GM12872 (cell line): Measurements from ENCODE around the gene TMX1.

Experiments
- TF ChIP-seq, protein P1 (sequence below): IDR thresholded peaks from 3 replicates; pipeline ENCODE4 v1.5.1; 2011; ENCODE audit warnings: low read depth, mild to moderate bottlenecking, low read length, moderate library complexity; ENCODE audit not compliant: insufficient read depth

The TMX1 gene

DNA sequence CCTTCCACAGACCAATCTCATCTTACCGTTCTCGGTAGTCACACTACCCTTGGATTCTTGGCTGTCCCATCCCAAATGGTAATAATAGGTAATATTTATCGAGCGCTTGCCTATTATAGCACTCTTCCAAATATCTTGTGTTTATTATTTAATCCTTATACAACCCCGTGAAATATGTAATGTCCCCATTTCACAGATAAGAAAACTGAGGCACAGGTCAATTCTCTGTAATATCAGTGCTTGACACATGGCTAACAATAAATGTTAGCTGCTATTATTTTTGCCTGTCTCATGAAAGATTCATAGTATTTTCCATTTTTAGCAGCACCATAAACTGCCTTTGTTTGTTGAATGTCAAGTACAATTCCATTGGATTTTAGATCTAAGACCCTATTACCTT, 4.5 kb downstream of the TMX1 start:
- TF ChIP-seq, protein P1, sequence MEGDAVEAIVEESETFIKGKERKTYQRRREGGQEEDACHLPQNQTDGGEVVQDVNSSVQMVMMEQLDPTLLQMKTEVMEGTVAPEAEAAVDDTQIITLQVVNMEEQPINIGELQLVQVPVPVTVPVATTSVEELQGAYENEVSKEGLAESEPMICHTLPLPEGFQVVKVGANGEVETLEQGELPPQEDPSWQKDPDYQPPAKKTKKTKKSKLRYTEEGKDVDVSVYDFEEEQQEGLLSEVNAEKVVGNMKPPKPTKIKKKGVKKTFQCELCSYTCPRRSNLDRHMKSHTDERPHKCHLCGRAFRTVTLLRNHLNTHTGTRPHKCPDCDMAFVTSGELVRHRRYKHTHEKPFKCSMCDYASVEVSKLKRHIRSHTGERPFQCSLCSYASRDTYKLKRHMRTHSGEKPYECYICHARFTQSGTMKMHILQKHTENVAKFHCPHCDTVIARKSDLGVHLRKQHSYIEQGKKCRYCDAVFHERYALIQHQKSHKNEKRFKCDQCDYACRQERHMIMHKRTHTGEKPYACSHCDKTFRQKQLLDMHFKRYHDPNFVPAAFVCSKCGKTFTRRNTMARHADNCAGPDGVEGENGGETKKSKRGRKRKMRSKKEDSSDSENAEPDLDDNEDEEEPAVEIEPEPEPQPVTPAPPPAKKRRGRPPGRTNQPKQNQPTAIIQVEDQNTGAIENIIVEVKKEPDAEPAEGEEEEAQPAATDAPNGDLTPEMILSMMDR: no peak

DNA sequence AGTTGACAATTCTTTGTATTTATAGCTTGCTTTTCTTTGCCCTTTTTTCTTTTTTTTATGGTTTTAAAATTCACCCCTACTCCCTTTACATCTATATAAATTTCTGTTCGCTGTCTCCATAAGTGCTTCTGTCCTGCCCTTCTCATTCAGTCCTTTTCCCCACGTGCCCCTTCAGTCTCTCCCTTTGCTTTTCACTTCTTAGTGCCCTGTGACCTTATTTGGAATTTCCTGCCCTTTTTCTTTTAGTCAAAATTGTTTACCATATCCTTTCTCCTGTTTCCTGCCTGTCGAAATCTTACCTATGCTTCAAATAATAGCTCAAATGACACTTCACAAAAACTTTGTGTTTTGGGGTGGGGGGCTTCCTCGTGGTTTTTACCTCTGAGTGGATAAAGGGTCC, 6.0 kb downstream of the TMX1 start:
- TF ChIP-seq, protein P1: no peak

DNA sequence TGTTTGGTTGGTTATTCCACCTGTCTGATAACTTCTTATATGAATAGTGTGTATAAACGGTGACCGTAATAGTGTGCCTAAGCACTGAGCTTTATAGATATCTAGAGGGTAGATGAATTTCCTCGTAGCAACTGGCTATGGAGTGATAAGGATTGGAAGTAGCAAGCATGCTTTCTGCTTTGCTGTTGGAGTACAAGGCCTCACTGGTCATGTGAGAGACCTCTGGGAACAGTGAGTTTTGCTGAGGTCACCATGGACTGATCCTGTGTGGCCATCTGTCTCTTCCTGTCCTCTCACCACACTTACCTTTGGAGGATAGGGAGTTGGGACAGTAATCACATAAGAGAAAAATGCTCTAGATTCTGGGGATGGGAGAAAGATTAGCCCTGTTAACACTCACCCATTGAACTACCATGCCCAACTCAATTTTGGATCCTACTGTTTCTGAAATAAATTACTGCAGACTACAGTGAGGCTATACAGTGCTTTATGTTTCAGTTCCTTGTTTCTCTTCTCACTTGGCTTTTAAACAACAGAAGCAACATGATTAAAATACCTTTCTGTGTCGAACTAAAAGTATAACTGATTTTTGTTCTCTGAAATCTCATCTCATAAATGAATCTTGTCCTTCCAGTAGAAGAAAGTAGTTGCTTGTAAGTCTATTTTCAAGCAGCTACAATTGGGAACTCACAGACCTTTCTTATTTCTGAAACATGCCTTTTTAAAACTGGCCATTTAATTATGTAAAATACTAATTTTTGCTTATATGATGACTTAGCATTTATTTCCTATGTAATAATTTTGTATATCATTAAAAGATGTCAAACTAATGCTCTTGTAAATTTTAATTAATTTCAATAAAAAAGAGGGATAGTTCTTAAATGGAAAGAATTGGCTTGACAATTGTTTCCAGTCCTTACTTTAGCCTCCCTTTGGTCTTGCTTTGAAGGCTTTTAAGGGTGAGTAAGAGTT, 8.3 kb downstream of the TMX1 start:
- TF ChIP-seq, protein P1: no peak

DNA sequence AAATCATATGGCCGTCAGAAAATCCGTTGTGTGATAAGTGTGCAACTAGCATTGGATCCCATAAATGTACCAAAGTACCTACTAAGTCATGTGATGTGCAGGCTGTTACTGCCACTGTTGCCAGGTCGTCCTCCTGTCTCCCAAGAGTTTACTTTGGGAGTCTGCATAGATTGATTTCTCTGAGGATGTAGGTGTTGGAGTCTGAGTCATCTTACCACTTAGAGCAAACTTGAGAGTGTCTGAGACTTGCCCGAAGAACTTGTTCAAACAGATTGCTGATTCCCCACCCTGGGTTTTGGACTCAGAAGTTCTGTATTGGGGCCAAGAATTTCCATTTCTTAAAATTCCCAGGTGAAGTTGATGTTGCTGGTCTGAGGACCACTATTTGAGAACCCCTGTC, 11.4 kb downstream of the TMX1 start:
- TF ChIP-seq, protein P1: no peak

DNA sequence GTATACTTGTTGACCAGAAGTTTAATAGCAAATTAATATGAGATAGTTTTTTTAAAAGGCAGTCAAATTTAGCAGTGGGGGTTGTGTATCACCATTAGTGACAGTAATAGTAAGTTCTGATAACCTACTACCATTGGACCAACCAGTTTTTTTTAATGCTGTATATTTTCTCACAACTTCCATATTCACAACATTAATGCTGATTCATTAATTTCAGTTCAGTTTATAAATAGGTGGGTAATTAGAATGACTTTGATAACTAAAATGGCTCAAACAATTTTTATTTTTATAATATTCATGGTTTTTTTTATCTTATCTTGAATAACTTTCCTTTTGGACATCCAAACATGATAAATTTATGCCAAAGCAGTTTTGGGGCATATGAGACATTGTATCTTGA, 13.8 kb downstream of the TMX1 start:
- TF ChIP-seq, protein P1: no peak

DNA sequence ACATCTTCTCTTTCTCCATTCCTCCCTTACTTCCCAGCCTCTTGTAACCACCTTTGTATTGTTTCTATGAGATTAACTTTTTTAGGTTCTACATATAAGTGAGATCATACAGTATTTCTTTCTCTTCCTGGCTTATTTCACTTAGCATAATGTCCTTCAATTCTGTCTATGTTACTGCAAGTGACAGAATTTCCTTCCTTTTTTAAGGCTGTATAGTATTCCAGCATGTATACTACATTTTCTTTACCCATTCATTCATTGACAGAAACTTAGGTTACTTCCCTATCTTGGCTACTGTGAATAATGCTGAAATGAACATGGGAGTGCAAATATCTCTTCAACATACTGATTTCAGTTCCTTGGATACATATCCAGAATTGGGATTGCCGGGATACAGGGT, 18.2 kb downstream of the TMX1 start:
- TF ChIP-seq, protein P1: no peak

DNA sequence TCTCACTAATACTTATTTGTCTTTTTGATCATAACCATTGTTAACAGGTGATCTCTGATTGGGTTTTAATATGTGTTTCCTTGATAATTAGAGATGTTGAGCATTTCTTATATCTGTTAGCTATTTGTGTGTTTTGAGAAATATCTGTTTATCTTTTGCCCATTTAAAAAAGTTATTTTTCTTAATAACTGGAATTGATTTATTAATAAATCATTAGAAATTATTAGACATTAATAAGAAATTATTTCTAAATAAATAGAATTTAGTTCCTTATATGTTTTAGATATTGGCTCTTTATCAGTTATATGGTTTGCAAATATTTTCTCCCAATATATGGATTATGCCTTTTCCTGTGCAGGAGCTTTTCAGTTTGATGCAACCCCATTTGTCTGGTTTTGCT, 18.7 kb downstream of the TMX1 start:
- TF ChIP-seq, protein P1: no peak
